ENCODE data around the gene ELL.

ELL gene

GRCh38 chr19:18506101-18506930, 15.6 kb downstream of the ELL start:
- Histone ChIP-seq H3K27ac (no peak overlapping the region), H3K36me3 (no peaks in the 10 kb centered on the region), H3K9me3 (ENCODE audit: severe bottlenecking) (no peaks in the 10 kb centered on the region), H3K27me3 (ENCODE audit: insufficient read depth, low read depth, severe bottlenecking) (no peaks in the 10 kb centered on the region), H3K4me3 (ENCODE audit: low read depth, low read length) (no peak overlapping the region)
- no peak for TF ChIP-seq CTCF (IDR thresholded peaks at IDR 0.05; ENCODE audit: low read depth, low read length)
- no peak for DNase-seq

GRCh38 chr19:18504886-18505610, 16.8 kb downstream of the ELL start:
- H3K36me3 ChIP-seq, result no peaks in the 10 kb centered on the region
- H3K27ac ChIP-seq, result no peak overlapping the region
- no peak for DNase-seq
- H3K27me3 ChIP-seq (ENCODE audit: insufficient read depth, low read depth, severe bottlenecking), result no peaks in the 10 kb centered on the region
- no peak for TF ChIP-seq CTCF (IDR thresholded peaks at IDR 0.05; ENCODE audit: low read depth, low read length)
- H3K9me3 ChIP-seq (ENCODE audit: severe bottlenecking), result no peaks in the 10 kb centered on the region
- H3K4me3 ChIP-seq (ENCODE audit: low read depth, low read length), result no peak overlapping the region

GRCh38 chr19:18503971-18504885, 17.6 kb downstream of the ELL start:
- Histone ChIP-seq H3K27ac (no peak overlapping the region), H3K4me3 (ENCODE audit: low read depth, low read length) (no peak overlapping the region), H3K36me3 (no peaks in the 10 kb centered on the region), H3K9me3 (ENCODE audit: severe bottlenecking) (no peaks in the 10 kb centered on the region), H3K27me3 (ENCODE audit: insufficient read depth, low read depth, severe bottlenecking) (no peaks in the 10 kb centered on the region)
- DNase-seq, result peak; percentile 26
- no peak for TF ChIP-seq CTCF (IDR thresholded peaks at IDR 0.05; ENCODE audit: low read depth, low read length)

- no peaks in the 10 kb centered on the region for H3K9me3 ChIP-seq (ENCODE audit: severe bottlenecking)
- H3K36me3 ChIP-seq, result no peaks in the 10 kb centered on the region
- no peak overlapping the region for H3K4me3 ChIP-seq (ENCODE audit: low read depth, low read length)
- no peak overlapping the region for H3K27ac ChIP-seq
- H3K27me3 ChIP-seq (ENCODE audit: insufficient read depth, low read depth, severe bottlenecking), result no peaks in the 10 kb centered on the region
- no peak for DNase-seq
- no peak for TF ChIP-seq CTCF (IDR thresholded peaks at IDR 0.05; ENCODE audit: low read depth, low read length)
These were observed 18.4 kb downstream of the ELL start for GRCh38 chr19:18503337-18503970.

- no peak for TF ChIP-seq CTCF (IDR thresholded peaks at IDR 0.05; ENCODE audit: low read depth, low read length)
- Histone ChIP-seq H3K4me3 (ENCODE audit: low read depth, low read length) (no peak overlapping the region), H3K36me3 (no peaks in the 10 kb centered on the region), H3K27me3 (ENCODE audit: insufficient read depth, low read depth, severe bottlenecking) (no peaks in the 10 kb centered on the region), H3K27ac (no peak overlapping the region), H3K9me3 (ENCODE audit: severe bottlenecking) (no peaks in the 10 kb centered on the region)
- DNase-seq, result no peak
These were observed 19.1 kb downstream of the ELL start for GRCh38 chr19:18502638-18503294.
